HG02759 (cell line): Measurements from ENCODE around the gene MYO1C.
"Not testable (repeated sequence)": the region's sequence is repeated elsewhere in the genome, so short reads cannot be mapped to it uniquely, and the experiment has no call there.

Experiments used
- ATAC-seq: cut with Tn5 transposase; IDR thresholded peaks from one replicate; pipeline ENCODE4 v1.9.1; 2021; ENCODE audit warnings: mild to moderate bottlenecking, moderate library complexity; ENCODE audit not compliant: unreplicated experiment

The MYO1C gene

GRCh38 chr17:1467258-1467657, 25.2 kb downstream of the MYO1C start:
- no peak for ATAC-seq

GRCh38 chr17:1464186-1464585, 28.3 kb downstream of the MYO1C start:
- ATAC-seq, result no peak

GRCh38 chr17:1462164-1463112, 30.0 kb downstream of the MYO1C start:
- ATAC-seq, result no peak

GRCh38 chr17:1461198-1461944, 31.1 kb downstream of the MYO1C start:
- no peak for ATAC-seq

- no peak for ATAC-seq
Measured at GRCh38 chr17:1460233-1460632, 32.3 kb downstream of the MYO1C start.

GRCh38 chr17:1455797-1456599, 36.5 kb downstream of the MYO1C start, which contains the start of gene CRK:
TSS of gene CRK (minus strand) at chr17:1456232. CDS start at chr17:1456117, 115 bp downstream.
- ATAC-seq, result peak; percentile 91

- ATAC-seq, result peak; percentile 26
Measured at GRCh38 chr17:1455291-1455796, 37.1 kb downstream of the MYO1C start.

GRCh38 chr17:1454541-1454940, 37.9 kb downstream of the MYO1C start:
- no peak for ATAC-seq

GRCh38 chr17:1453694-1454093, 38.8 kb downstream of the MYO1C start:
- ATAC-seq, result not testable (repeated sequence)

- no peak for ATAC-seq
Measured at GRCh38 chr17:1452836-1453235, 39.6 kb downstream of the MYO1C start.

GRCh38 chr17:1450261-1450660, 42.2 kb downstream of the MYO1C start:
- ATAC-seq, result not testable (repeated sequence)

GRCh38 chr17:1449412-1449967, 43.0 kb downstream of the MYO1C start:
- no peak for ATAC-seq

GRCh38 chr17:1447052-1447451, 45.4 kb downstream of the MYO1C start:
- no peak for ATAC-seq

GRCh38 chr17:1446201-1446600, 46.3 kb downstream of the MYO1C start:
- ATAC-seq, result no peak

GRCh38 chr17:1445695-1446094, 46.8 kb downstream of the MYO1C start:
- ATAC-seq, result not testable (repeated sequence)

GRCh38 chr17:1442721-1443120, 49.8 kb downstream of the MYO1C start:
- not testable (repeated sequence) for ATAC-seq

GRCh38 chr17:1442187-1442586, 50.3 kb downstream of the MYO1C start:
- no peak for ATAC-seq

- ATAC-seq, result no peak
Measured at GRCh38 chr17:1440921-1441320, 51.6 kb downstream of the MYO1C start.

GRCh38 chr17:1438593-1439083, 53.8 kb downstream of the MYO1C start:
- ATAC-seq, result no peak

GRCh38 chr17:1435326-1435725, 57.2 kb downstream of the MYO1C start:
- no peak for ATAC-seq
